ENCODE measurements around the gene COL1A2. TPM values are rescaled to one million over a fixed set of nuclear protein-coding genes. Genes with fewer than 3 reads are reported as not detected.
A peak's percentile ranks its signal among the peaks of the same experiment; 100 is the strongest.

The COL1A2 gene
- total and polyA plus RNA-seq, 8 donors = 10.9 to 467 (median 17.7) TPM

- H3K27ac ChIP-seq = no peak overlapping the region
Measured at GRCh38 chr7:94452239-94452638, 57.5 kb downstream of the COL1A2 start.

GRCh38 chr7:94453898-94454297 is 59.2 kb downstream of the COL1A2 start:
- H3K27me3 ChIP-seq = no peaks in the 10 kb centered on the region
- H3K9me3 ChIP-seq = no peaks in the 10 kb centered on the region
- intact Hi-C loops (cut with DNase I) = no loop called here
- TF ChIP-seq CTCF (IDR thresholded peaks at IDR 0.05) = no peak
- WGBS, 2 donors = 89 to 93% methylated on average over 2 of the region's 2 CpGs
- H3K4me1 ChIP-seq = peaks cover 0 to 4% (median 0%) of the 10 kb centered on the region in 3 donors
- no peak overlapping the region for H3K4me3 ChIP-seq
- no peaks in the 10 kb centered on the region for H3K36me3 ChIP-seq
- DNase-seq = no peak
- FAIRE-seq = no peak
- no peak for ATAC-seq
- no peak overlapping the region for H3K27ac ChIP-seq

More at GRCh38 chr7:94452239-94452638, 57.5 kb downstream of the COL1A2 start:
- WGBS, 2 donors = 26 to 30% methylated on average over 3 of the region's 3 CpGs
- peaks cover 0 to 4% (median 0%) of the 10 kb centered on the region in 3 donors for H3K4me1 ChIP-seq
- DNase-seq (no peak), FAIRE-seq (no peak), ATAC-seq (peak; percentile 40 to 85 (median 68))
- TF ChIP-seq CTCF (IDR thresholded peaks at IDR 0.05) = no peak
- intact Hi-C loops (cut with DNase I) = no loop called here
- no peaks in the 10 kb centered on the region for H3K9me3 ChIP-seq
- no peak overlapping the region for H3K4me3 ChIP-seq
- H3K36me3 ChIP-seq = no peaks in the 10 kb centered on the region
- H3K27me3 ChIP-seq = no peaks in the 10 kb centered on the region

- no peak for DNase-seq
- no peak for FAIRE-seq
- Histone ChIP-seq H3K27me3 (no peaks in the 10 kb centered on the region), H3K9me3 (no peaks in the 10 kb centered on the region), H3K4me1 (no peaks in the 10 kb centered on the region), H3K4me3 (no peak overlapping the region), H3K27ac (no peak overlapping the region), H3K36me3 (no peaks in the 10 kb centered on the region)
- 87 to 97% methylated on average over 4 of the region's 4 CpGs for WGBS, 2 donors
- no peak for TF ChIP-seq CTCF (IDR thresholded peaks at IDR 0.05)
- no peak for ATAC-seq
- intact Hi-C loops (cut with DNase I) = no loop called here
Measured at GRCh38 chr7:94458041-94458440, 63.3 kb downstream of the COL1A2 start.

- ATAC-seq = no peak
- Histone ChIP-seq H3K4me1 (no peaks in the 10 kb centered on the region), H3K9me3 (no peaks in the 10 kb centered on the region), H3K27me3 (no peaks in the 10 kb centered on the region), H3K36me3 (no peaks in the 10 kb centered on the region), H3K4me3 (no peak overlapping the region), H3K27ac (no peak overlapping the region)
- FAIRE-seq = no peak
- intact Hi-C loops (cut with DNase I) = no loop called here
- 22 to 29% methylated on average over 1 of the region's 1 CpG for WGBS, 2 donors
- DNase-seq = no peak
- TF ChIP-seq CTCF (IDR thresholded peaks at IDR 0.05) = no peak
Measured at GRCh38 chr7:94466516-94466915, 71.8 kb downstream of the COL1A2 start.

- H3K4me3 ChIP-seq = no peak overlapping the region
- H3K27ac ChIP-seq = no peak overlapping the region
- WGBS, 2 donors = 86 to 90% methylated on average over 2 of the region's 2 CpGs
- no peaks in the 10 kb centered on the region for H3K4me1 ChIP-seq
- no peaks in the 10 kb centered on the region for H3K27me3 ChIP-seq
- intact Hi-C loops (cut with DNase I) = no loop called here
- TF ChIP-seq CTCF (IDR thresholded peaks at IDR 0.05) = no peak
- no peaks in the 10 kb centered on the region for H3K9me3 ChIP-seq
- ATAC-seq (no peak), FAIRE-seq (no peak), DNase-seq (no peak)
- no peaks in the 10 kb centered on the region for H3K36me3 ChIP-seq
Measured at GRCh38 chr7:94471604-94472003, 76.9 kb downstream of the COL1A2 start.

All from pancreas (tissue), 10 donors.